K562 (cell line): ENCODE data around the gene APLF. TPM values are rescaled to one million over a fixed set of nuclear protein-coding genes. Genes with fewer than 3 reads are reported as not detected.

Source experiments
- CREB1 ChIP-seq, 2 experiments: sonication (generic) in 1 of 2; formaldehyde crosslinking in 1 of 2; IDR thresholded peaks; 2 replicates each; pipeline versions ENCODE4 v1.6.1 to v1.8.0; 2012 to 2022; ENCODE audit warnings: inconsistent platforms in 1 of 2, mild to moderate bottlenecking in 1 of 2, missing genetic modification reagents in 1 of 2, moderate library complexity in 1 of 2
- ETV1 ChIP-seq: fragments of 450-650 bp; conservative IDR thresholded peaks from 2 replicates; pipeline ENCODE4 v1.6.1; 2016; ENCODE audit warnings: missing genetic modification characterization, control low read depth, low read depth, missing compliant biosample characterization
- GABPB1 ChIP-seq: sonication (generic); formaldehyde crosslinking; IDR thresholded peaks from 2 replicates; pipeline ENCODE4 v1.8.0; 2022; ENCODE audit warnings: mild to moderate bottlenecking, missing genetic modification reagents
- HNRNPK ChIP-seq: fragments of 200-400 bp; formaldehyde crosslinking; IDR thresholded peaks from one replicate; pipeline ENCODE4 v1.6.1; 2018; ENCODE audit warnings: mild to moderate bottlenecking, low read depth, low read length; ENCODE audit not compliant: poor library complexity, severe bottlenecking
- MTA3 ChIP-seq: fragments of 450-650 bp; formaldehyde crosslinking; IDR thresholded peaks from 2 replicates; pipeline ENCODE4 v1.6.1; 2017; ENCODE audit warnings: mild to moderate bottlenecking, borderline replicate concordance
- MYNN ChIP-seq, 2 experiments: sonication (generic); formaldehyde crosslinking in 1 of 2; IDR thresholded peaks; 2 replicates each; pipeline versions ENCODE4 v1.5.0 to v1.6.1; 2016 to 2020; ENCODE audit warnings: antibody characterized with exemption in 1 of 2, missing genetic modification reagents in 1 of 2
- NR3C1 ChIP-seq: sonication (generic); formaldehyde crosslinking; IDR thresholded peaks from 2 replicates; pipeline ENCODE4 v1.8.1; 2022; ENCODE audit warnings: missing genetic modification reagents
- RBBP5 ChIP-seq: fragments of 200-600 bp; sonication (generic); IDR thresholded peaks from 2 replicates; pipeline ENCODE4 v1.6.1; 2012; ENCODE audit warnings: borderline replicate concordance, mild to moderate bottlenecking, low read length, control low read depth, inconsistent platforms; ENCODE audit not compliant: insufficient read depth, poor library complexity, severe bottlenecking
- RCOR1 ChIP-seq, 2 experiments: IDR thresholded peaks; 2 replicates each; pipeline ENCODE4 v1.6.1; 2012; ENCODE audit warnings: low read depth in 2 of 2, low read length in 2 of 2, borderline replicate concordance in 1 of 2, improper control_type of control experiment in 1 of 2
- TAF1 ChIP-seq: IDR thresholded peaks from 2 replicates; pipeline ENCODE4 v1.6.1; 2011; ENCODE audit warnings: mild to moderate bottlenecking, low read length, moderate library complexity; ENCODE audit not compliant: insufficient read depth, control insufficient read depth, severe bottlenecking; ENCODE audit errors: extremely low read depth
- TEAD1 ChIP-seq, 2 experiments: fragments of 450-650 bp in 1 of 2; sonication (generic) in 1 of 2; formaldehyde crosslinking; IDR thresholded peaks; 2 replicates each; pipeline versions ENCODE4 v1.4.0 to v1.8.0; 2020 to 2022; ENCODE audit warnings: mild to moderate bottlenecking in 2 of 2, missing genetic modification reagents in 1 of 2
- TEAD4 ChIP-seq, 2 experiments: sonication (generic) in 1 of 2; formaldehyde crosslinking in 1 of 2; IDR thresholded peaks; 2 replicates each; pipeline versions ENCODE4 v1.6.1 to v1.8.0; 2012 to 2022; ENCODE audit warnings: borderline replicate concordance in 1 of 2, inconsistent platforms in 1 of 2, low read length in 1 of 2, mild to moderate bottlenecking in 1 of 2, missing genetic modification reagents in 1 of 2
- ZBTB12 ChIP-seq: fragments of 250-450 bp; sonication (Bioruptor Pico); IDR thresholded peaks from 2 replicates; pipeline ENCODE4 v1.4.0; 2020
- ZEB2 ChIP-seq: fragments of 450-650 bp; IDR thresholded peaks from 2 replicates; pipeline ENCODE4 v1.6.1; 2016
- ZNF263 ChIP-seq: sonication (generic); formaldehyde crosslinking; IDR thresholded peaks from 2 replicates; pipeline ENCODE4 v1.8.0; 2022; ENCODE audit warnings: mild to moderate bottlenecking, missing genetic modification reagents, borderline replicate concordance
- polyA plus RNA-seq, 8 experiments: library from polyadenylated mRNA; depleted of rRNA in 4 of 8; stranded (reverse) in 5 of 8; unstranded in 3 of 8; fragments of >200 nt; fragmentation: Nextera tagmentation in 2 of 8; fragmentation: Illumina TruSeq in 1 of 8; extraction: Ambion mirVana in 2 of 8; extraction: Trizol in 1 of 8; gene quantifications; 2 replicates each; pipeline versions ENCODE4 v1.2.1 to v1.2.3, GENCODE V29; 2011 to 2014; ENCODE audit warnings: inconsistent platforms in 1 of 8, missing spikeins in 1 of 8
- total RNA-seq, 7 experiments: library from RNA; depleted of rRNA in 6 of 7; stranded (reverse); fragments of >200 nt in 6 of 7; fragmentation: Illumina TruSeq in 2 of 7; extraction: Trizol in 2 of 7; gene quantifications; 2 replicates each; pipeline versions ENCODE4 v1.2.1 to v1.2.3, GENCODE V29; 2011 to 2021; ENCODE audit warnings: low replicate concordance in 1 of 7
- TF ChIP-seq, protein P1 (sequence below): fragments of 450-650 bp; formaldehyde crosslinking; IDR thresholded peaks from 2 replicates; pipeline ENCODE4 v1.4.0; 2020; ENCODE audit warnings: mild to moderate bottlenecking, moderate library complexity

The APLF gene
- total and polyA plus RNA-seq, 9 of the 15 experiments (the other 6 are each of a cell fraction or from before 2014, with no cell fraction given) = 0.07 to 1.1 (median 0.71) TPM

DNA sequence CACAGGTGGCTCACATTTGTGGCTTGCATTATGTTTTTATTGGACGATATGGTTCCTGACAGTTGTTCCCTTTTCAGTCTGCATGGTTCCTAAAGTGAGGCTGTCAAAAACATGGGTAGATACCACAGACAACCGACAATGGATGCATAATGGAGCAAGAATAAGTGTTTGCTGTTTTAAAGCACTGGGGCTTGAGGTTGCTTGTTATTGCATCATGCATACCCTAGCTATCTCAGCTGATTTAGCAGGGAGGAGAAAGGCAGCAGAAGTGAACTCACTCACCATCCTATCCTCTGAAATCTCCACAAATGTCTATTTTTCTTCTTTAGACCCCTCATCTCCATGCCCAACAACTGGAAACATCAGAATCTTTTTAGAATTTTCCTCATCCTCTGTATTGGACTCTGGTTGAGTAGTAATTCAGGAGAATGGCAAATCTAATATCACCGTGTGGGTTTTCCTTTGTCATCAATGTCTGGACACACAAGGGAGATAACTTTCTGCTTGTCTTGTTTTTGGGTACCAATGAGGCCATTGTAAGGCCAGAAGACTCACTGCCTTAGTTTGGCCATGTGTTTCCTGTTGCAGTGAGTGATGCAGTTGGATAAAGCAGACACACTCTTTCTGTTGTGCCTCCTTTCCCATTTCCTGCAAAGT, 47.0 kb upstream of the APLF start (continued):
- TF ChIP-seq RBBP5 (no peak), MYNN (IDR thresholded peaks at IDR 0.05) (no peak), MYNN (CRISPR knock-in tag; IDR thresholded peaks at IDR 0.05) (no peak), MTA3 (peak; percentile 49; the same call in 1 of the 2 replicates), NR3C1 (CRISPR knock-in tag) (no peak), ZBTB12 (CRISPR knock-in tag) (peak; percentile 28; the same call in 1 of the 2 replicates), ETV1 (tag) (0 out of 2 replicates have a peak, but pooled peaks have one; percentile 29), TAF1 (no peak), ZNF263 (CRISPR knock-in tag) (no peak), HNRNPK (no peak), ZEB2 (peak; percentile 59; the same call in 1 of the 2 replicates), TEAD4 (IDR thresholded peaks at IDR 0.05; ENCODE audit: low read length) (peak; percentile 53), TEAD4 (CRISPR knock-in tag; IDR thresholded peaks at IDR 0.05; ENCODE audit: borderline replicate concordance) (no peak), RCOR1 (IDR thresholded peaks at IDR 0.05; ENCODE audit: borderline replicate concordance in 1 of 2, low read depth in 2 of 2, low read length in 2 of 2) (peak in 1 of 2 experiments; percentile 87; a peak in 2 of 4 replicates), GABPB1 (CRISPR knock-in tag) (peak; percentile 2; the same call in 1 of the 2 replicates), CREB1 (IDR thresholded peaks at IDR 0.05) (no peak), CREB1 (CRISPR knock-in tag; IDR thresholded peaks at IDR 0.05) (no peak), TEAD1 (CRISPR knock-in tag; IDR thresholded peaks at IDR 0.05) (peak; percentile 51 to 90; a peak in 3 of 4 replicates)
- TF ChIP-seq, protein P1, sequence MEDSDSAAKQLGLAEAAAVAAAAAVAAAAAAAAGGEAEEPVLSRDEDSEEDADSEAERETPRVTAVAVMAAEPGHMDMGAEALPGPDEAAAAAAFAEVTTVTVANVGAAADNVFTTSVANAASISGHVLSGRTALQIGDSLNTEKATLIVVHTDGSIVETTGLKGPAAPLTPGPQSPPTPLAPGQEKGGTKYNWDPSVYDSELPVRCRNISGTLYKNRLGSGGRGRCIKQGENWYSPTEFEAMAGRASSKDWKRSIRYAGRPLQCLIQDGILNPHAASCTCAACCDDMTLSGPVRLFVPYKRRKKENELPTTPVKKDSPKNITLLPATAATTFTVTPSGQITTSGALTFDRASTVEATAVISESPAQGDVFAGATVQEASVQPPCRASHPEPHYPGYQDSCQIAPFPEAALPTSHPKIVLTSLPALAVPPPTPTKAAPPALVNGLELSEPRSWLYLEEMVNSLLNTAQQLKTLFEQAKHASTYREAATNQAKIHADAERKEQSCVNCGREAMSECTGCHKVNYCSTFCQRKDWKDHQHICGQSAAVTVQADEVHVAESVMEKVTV (CRISPR knock-in tag) = peak; percentile 66
